ENCODE measurements around the gene SLC8A2. TPM values are rescaled to one million over a fixed set of nuclear protein-coding genes. Genes with fewer than 3 reads are reported as not detected.
"Not testable (repeated sequence)": the region's sequence is repeated elsewhere in the genome, so short reads cannot be mapped to it uniquely, and the experiment has no call there.

The SLC8A2 gene
- total RNA-seq, 4 donors from 2014 or later = not detected

DNA sequence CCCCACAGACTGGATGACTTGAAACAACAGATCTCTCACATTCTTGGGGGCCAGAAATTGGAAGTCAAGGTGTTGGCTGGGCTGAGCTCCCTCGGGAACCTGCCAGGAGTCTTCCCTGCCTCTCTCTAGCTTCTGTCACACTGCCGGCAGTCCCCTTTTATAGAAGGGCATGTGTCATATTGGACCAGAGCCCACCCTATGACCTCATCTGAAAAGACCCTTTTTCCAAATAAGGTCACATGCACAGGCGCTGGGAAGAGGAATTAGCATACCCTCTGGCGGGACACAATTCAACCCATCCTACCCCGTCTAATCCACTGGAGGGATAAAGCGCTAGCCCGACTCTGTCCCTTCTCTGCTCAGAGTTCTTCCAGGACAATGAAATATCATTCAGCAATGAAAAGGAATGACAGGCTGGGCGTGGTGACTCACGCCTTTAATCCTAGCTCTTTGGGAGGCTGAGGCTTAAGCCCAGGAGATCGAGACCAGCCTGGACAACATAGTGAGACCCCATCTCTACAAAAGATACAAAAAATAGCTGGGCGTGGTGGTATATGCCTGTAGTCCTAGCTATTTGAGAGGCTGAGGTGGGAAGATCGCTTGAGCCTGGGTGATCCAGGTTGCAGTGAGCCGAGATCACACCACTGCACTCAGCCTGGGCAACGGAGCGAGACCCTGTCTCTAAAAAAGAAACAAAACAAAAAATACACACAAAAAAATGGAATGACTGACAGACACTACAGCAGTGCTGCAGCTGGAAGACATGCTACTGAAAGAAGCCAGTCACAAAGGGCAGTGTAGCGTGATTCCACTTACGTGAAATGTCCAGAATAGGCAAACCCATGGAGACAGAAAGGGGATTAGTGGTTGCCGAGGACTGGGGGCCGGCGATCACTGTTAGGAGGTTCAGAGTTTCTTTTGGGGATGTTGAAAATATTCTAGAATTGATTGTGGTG lies 80.9 kb downstream of the SLC8A2 start:
- DNase-seq (no peak), ATAC-seq (no peak)
- H3K4me1 ChIP-seq = no peaks in the 10 kb centered on the region
- no peak overlapping the region for H3K4me3 ChIP-seq
- H3K36me3 ChIP-seq = no peaks in the 10 kb centered on the region
- no peaks in the 10 kb centered on the region for H3K9me3 ChIP-seq
- TF ChIP-seq, protein P1, sequence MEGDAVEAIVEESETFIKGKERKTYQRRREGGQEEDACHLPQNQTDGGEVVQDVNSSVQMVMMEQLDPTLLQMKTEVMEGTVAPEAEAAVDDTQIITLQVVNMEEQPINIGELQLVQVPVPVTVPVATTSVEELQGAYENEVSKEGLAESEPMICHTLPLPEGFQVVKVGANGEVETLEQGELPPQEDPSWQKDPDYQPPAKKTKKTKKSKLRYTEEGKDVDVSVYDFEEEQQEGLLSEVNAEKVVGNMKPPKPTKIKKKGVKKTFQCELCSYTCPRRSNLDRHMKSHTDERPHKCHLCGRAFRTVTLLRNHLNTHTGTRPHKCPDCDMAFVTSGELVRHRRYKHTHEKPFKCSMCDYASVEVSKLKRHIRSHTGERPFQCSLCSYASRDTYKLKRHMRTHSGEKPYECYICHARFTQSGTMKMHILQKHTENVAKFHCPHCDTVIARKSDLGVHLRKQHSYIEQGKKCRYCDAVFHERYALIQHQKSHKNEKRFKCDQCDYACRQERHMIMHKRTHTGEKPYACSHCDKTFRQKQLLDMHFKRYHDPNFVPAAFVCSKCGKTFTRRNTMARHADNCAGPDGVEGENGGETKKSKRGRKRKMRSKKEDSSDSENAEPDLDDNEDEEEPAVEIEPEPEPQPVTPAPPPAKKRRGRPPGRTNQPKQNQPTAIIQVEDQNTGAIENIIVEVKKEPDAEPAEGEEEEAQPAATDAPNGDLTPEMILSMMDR (IDR thresholded peaks at IDR 0.05 in 4 of 5, conservative IDR thresholded peaks at IDR 0.05 in 1 of 5) = no peak
- TF ChIP-seq POLR2A (IDR thresholded peaks at IDR 0.05) = no peak
- H3K27me3 ChIP-seq = peaks cover 0 to 7% (median 5%) of the 10 kb centered on the region in 3 donors
- in situ Hi-C loops (cut with MboI; ENCODE audit: low sequenced_read_pairs in 4 of 4) = loop anchor here in 3 of 4 donors (5.0 to 10.0 kb wide), 2 partner anchors 94 to 96 kb away; no protein-coding TSS in a partner anchor
- H3K27ac ChIP-seq = no peak overlapping the region
- intact Hi-C loops (cut with DNase I; ENCODE audit: low total_unique reads) = loop anchor here (1.0 to 5.0 kb wide), 2 partner anchors 95 to 184 kb away; no protein-coding TSS in a partner anchor

DNA sequence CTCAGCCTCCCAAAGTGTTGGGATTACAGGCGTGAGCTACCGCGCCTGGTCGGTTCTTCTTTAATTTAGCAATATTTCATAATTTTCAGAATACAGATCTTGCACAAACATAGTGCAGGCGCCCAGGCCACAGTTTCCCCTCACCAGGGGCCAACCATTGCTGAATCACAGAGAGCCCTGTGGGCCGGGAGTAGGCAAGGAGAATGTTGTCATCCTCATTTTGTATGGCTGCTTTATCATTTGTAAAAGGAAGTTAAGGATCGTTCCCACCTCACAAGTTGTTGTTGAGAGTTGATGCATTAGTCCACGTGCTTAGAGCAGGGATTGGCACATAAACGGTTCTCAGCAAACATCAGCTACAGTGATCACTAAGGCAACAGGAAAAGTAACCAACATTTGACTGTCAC lies 82.5 kb downstream of the SLC8A2 start:
- H3K4me3 ChIP-seq = no peak overlapping the region
- in situ Hi-C loops (cut with MboI; ENCODE audit: low sequenced_read_pairs in 4 of 4) (loop anchor here in 1 of 4 donors (5.0 kb wide), 1 partner anchor 92 kb away; no protein-coding TSS in a partner anchor), intact Hi-C loops (cut with DNase I; ENCODE audit: low total_unique reads) (no loop called here)
- no peaks in the 10 kb centered on the region for H3K36me3 ChIP-seq
- no peaks in the 10 kb centered on the region for H3K4me1 ChIP-seq
- peaks cover 0 to 11% (median 7%) of the 10 kb centered on the region in 3 donors for H3K27me3 ChIP-seq
- no peaks in the 10 kb centered on the region for H3K9me3 ChIP-seq
- no peak overlapping the region for H3K27ac ChIP-seq
- ATAC-seq (no peak), DNase-seq (no peak)
- TF ChIP-seq, protein P1 (IDR thresholded peaks at IDR 0.05 in 4 of 5, conservative IDR thresholded peaks at IDR 0.05 in 1 of 5) = no peak
- no peak for TF ChIP-seq POLR2A (IDR thresholded peaks at IDR 0.05)

DNA sequence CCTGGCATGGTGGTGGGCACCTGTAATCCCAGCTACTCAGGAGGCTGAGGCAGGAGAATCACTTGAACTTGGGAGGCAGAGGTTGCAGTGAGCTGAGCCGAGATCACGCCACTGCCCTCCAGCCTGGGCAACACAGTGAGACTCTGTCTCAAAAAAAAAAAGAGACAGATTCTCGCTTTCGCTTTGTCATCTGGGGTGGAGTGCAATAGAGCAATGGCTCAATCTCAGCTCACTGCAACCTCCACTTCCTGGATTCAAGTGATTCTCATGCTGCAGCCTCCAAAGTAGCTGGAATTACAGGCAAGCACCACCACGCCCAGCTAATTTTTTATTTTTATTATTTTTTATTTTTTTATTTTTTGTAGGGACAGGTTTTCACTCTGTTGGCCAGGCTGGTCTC lies 83.0 kb downstream of the SLC8A2 start:
- H3K27me3 ChIP-seq = peaks cover 0 to 11% (median 7%) of the 10 kb centered on the region in 3 donors
- DNase-seq; H3K9me3 ChIP-seq; ATAC-seq; H3K4me1 ChIP-seq; H3K36me3 ChIP-seq; intact Hi-C loops (cut with DNase I; ENCODE audit: low total_unique reads); H3K4me3 ChIP-seq; H3K27ac ChIP-seq: not testable (repeated sequence)
- in situ Hi-C loops (cut with MboI; ENCODE audit: low sequenced_read_pairs in 4 of 4) = loop anchor here in 1 of 4 donors (5.0 kb wide), 1 partner anchor 91 kb away; no protein-coding TSS in a partner anchor

DNA sequence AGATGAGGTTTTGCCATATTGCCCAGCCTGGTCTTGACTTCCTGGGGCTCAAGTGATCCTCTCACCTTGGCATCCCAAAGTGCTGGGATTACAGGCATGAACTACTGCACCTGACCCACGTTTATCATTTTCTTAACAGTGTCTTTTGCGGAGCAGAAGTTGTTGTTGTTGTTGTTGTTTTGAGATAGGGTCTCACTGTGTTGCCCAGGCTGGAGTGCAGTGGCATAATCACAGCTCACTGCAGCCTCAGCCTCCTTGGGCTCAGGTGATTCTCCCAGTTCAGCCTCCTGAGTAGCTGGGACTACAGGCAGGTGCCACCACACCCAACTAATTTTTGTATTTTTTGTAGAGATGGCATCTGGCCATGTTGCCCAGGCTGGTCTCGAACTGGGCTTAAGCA lies 84.1 kb downstream of the SLC8A2 start:
- in situ Hi-C loops (cut with MboI; ENCODE audit: low sequenced_read_pairs in 4 of 4) = loop anchor here in 1 of 4 donors (5.0 kb wide), 1 partner anchor 90 kb away; no protein-coding TSS in a partner anchor
- H3K4me1 ChIP-seq; intact Hi-C loops (cut with DNase I; ENCODE audit: low total_unique reads); H3K4me3 ChIP-seq; H3K27ac ChIP-seq; H3K36me3 ChIP-seq; ATAC-seq; DNase-seq; H3K9me3 ChIP-seq: not testable (repeated sequence)
- H3K27me3 ChIP-seq = peaks cover 0 to 11% (median 7%) of the 10 kb centered on the region in 3 donors

DNA sequence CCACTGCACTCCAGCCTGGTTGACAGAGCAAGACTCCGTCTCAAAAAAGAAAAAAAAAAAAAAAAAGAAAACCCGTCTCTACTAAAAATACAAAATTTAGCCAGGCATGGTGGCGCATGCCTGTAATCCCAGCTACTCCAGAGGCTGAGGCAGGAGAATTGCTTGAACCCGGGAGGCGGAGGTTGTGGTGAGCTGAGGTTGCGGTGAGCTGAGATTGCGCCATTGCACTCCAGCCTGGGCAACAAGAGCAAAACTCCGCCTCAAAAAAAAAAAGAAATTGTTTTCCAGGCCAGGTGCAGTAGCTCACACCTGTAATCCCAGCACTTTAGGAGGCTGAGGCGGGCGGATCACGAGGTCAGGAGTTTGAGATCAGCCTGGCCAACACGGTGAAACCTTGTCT lies 85.1 kb downstream of the SLC8A2 start:
- in situ Hi-C loops (cut with MboI; ENCODE audit: low sequenced_read_pairs in 4 of 4) = loop anchor here in 1 of 4 donors (5.0 kb wide), 1 partner anchor 89 kb away; no protein-coding TSS in a partner anchor
- H3K27me3 ChIP-seq = peaks cover 0 to 11% (median 7%) of the 10 kb centered on the region in 3 donors
- H3K36me3 ChIP-seq; H3K27ac ChIP-seq; intact Hi-C loops (cut with DNase I; ENCODE audit: low total_unique reads); DNase-seq; H3K9me3 ChIP-seq; H3K4me1 ChIP-seq; H3K4me3 ChIP-seq; ATAC-seq: not testable (repeated sequence)

DNA sequence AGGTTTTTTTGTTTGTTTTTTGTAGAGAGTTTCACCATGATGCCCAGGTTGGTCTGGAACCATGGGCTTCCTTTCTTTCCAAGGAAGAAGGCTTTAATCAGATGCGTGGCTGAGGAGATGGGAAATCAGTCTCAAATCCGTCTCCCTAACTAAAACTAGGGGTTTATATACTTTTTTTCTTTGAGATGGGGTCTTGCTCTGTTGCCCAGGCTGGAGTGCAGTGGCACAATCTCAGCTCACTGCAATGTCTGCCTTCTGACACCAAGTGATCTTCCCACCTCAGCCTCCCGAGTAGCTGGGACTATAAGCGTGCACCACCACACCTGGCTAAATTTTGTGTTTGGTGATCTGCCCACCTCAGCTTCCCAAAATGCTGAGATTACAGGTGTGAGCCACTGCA lies 87.2 kb downstream of the SLC8A2 start:
- H3K27me3 ChIP-seq; intact Hi-C loops (cut with DNase I; ENCODE audit: low total_unique reads); H3K27ac ChIP-seq; H3K4me3 ChIP-seq; in situ Hi-C loops (cut with MboI; ENCODE audit: low sequenced_read_pairs in 4 of 4); H3K9me3 ChIP-seq; H3K4me1 ChIP-seq; ATAC-seq; DNase-seq: not testable (repeated sequence)
- H3K36me3 ChIP-seq = peaks cover 0 to 19% of the 10 kb centered on the region in 2 donors

DNA sequence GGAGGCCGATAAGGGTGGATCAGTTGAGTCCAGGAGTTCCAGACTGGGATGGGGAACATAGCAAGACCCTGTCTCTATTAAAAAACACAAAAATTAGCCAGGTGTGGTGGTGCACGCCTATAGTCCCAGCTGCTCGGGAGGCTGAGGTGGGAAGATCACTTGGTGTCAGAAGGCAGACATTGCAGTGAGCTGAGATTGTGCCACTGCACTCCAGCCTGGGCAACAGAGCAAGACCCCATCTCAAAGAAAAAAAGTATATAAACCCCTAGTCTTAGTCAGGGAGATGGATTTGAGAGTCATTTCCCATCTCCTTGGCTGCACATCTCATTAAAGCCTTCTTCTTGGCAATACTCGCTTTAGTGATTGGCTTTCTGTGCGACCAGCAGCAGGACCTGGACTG lies 87.8 kb downstream of the SLC8A2 start:
- H3K27me3 ChIP-seq; H3K27ac ChIP-seq; intact Hi-C loops (cut with DNase I; ENCODE audit: low total_unique reads); ATAC-seq; in situ Hi-C loops (cut with MboI; ENCODE audit: low sequenced_read_pairs in 4 of 4); H3K4me3 ChIP-seq; H3K9me3 ChIP-seq; DNase-seq; H3K4me1 ChIP-seq: not testable (repeated sequence)
- H3K36me3 ChIP-seq = peaks cover 0 to 19% of the 10 kb centered on the region in 2 donors

Measured in gastrocnemius medialis (tissue), 4 donors.